Natural killer cell (primary cell): ENCODE measurements around the gene COQ8B. TPM values are rescaled to one million over a fixed set of nuclear protein-coding genes. Genes with fewer than 3 reads are reported as not detected.
"Not testable (repeated sequence)": the region's sequence is repeated elsewhere in the genome, so short reads cannot be mapped to it uniquely, and the experiment has no call there.

Experiments used
- ATAC-seq, 3 donors: fragments of 150-1000 bp in 2 of 3; fragments of 200-7000 bp in 1 of 3; cut with Tn5 transposase; 1 replicate in 1 of 3; 2 replicates in 2 of 3; pipeline ENCODE4 v1.10.0; 2021; ENCODE audit warnings: mild to moderate bottlenecking in 2 of 3, moderate library complexity in 2 of 3
- DNase-seq, 2 donors: peaks; one replicate each; pipeline versions ENCODE4 v3.0.0 to v3.0.0-alpha.2; 2013 to 2021; ENCODE audit warnings: mixed read lengths in 1 of 2
- H3K27ac ChIP-seq: one replicate; pipeline ENCODE4 v1.5.1; 2013; ENCODE audit warnings: mild to moderate bottlenecking, low read length
- H3K27me3 ChIP-seq: one replicate; pipeline ENCODE4 v1.6.1; 2013; ENCODE audit warnings: low read length; ENCODE audit not compliant: control insufficient read depth, insufficient read depth
- H3K36me3 ChIP-seq: one replicate; pipeline ENCODE4 v1.6.1; 2013; ENCODE audit warnings: low read length; ENCODE audit not compliant: control insufficient read depth, insufficient read depth
- H3K4me1 ChIP-seq: one replicate; pipeline ENCODE4 v1.6.1; 2013; ENCODE audit warnings: low read length; ENCODE audit not compliant: control insufficient read depth, insufficient read depth
- H3K4me3 ChIP-seq: one replicate; pipeline ENCODE4 v1.5.1; 2013; ENCODE audit warnings: low read length
- H3K9me3 ChIP-seq: one replicate; pipeline ENCODE4 v1.6.1; 2013; ENCODE audit warnings: low read length; ENCODE audit not compliant: control insufficient read depth, insufficient read depth
- H3K27ac Mint-ChIP-seq, 2 donors: one replicate each; pipeline ENCODE4 v1.8.0; 2022; ENCODE audit warnings: mild to moderate bottlenecking in 2 of 2, mixed read lengths in 2 of 2, moderate library complexity in 1 of 2
- H3K27me3 Mint-ChIP-seq, 2 donors: one replicate each; pipeline ENCODE4 v1.8.0; 2022; ENCODE audit warnings: low read depth in 2 of 2, mixed read lengths in 2 of 2
- H3K36me3 Mint-ChIP-seq: one replicate; pipeline ENCODE4 v1.8.0; 2022; ENCODE audit warnings: mixed read lengths
- H3K4me1 Mint-ChIP-seq, 2 donors: one replicate each; pipeline ENCODE4 v1.8.0; 2022; ENCODE audit warnings: mixed read lengths in 2 of 2
- H3K4me3 Mint-ChIP-seq: one replicate; pipeline ENCODE4 v1.8.0; 2022; ENCODE audit warnings: mild to moderate bottlenecking, moderate library complexity, mixed read lengths
- H3K9me3 Mint-ChIP-seq, 2 donors: one replicate each; pipeline ENCODE4 v1.8.0; 2022; ENCODE audit warnings: mixed read lengths in 2 of 2
- WGBS: methylation state at CpG from one replicate; pipeline ENCODE4 v1.1.7; 2013; ENCODE audit warnings: missing lambda C conversion rate; ENCODE audit not compliant: insufficient coverage; 5-methylcytosine and 5-hydroxymethylcytosine counted together
- intact Hi-C: fragments of 100-400 bp; cut with micrococcal nuclease; formaldehyde crosslinking; loops from one replicate; pipeline ENCODE4 v1.14.2; 2022
- total RNA-seq, 4 donors: library from RNA; stranded (reverse); fragments of 120-200 nt in 1 of 4; gene quantifications; one replicate each; pipeline versions ENCODE4 v1.2.3 to v1.2.4, GENCODE V29; 2013 to 2022
- TF ChIP-seq, protein P1 (sequence below): fragments of 200-600 bp; IDR thresholded peaks from one replicate; pipeline ENCODE4 v1.8.0; 2022; ENCODE audit warnings: antibody characterized with exemption

COQ8B gene
- total RNA-seq, 3 donors from 2014 or later (not counting 1 experiment from before 2014, with no cell fraction given), result 31.8 to 46.7 (median 39.6) TPM

DNA sequence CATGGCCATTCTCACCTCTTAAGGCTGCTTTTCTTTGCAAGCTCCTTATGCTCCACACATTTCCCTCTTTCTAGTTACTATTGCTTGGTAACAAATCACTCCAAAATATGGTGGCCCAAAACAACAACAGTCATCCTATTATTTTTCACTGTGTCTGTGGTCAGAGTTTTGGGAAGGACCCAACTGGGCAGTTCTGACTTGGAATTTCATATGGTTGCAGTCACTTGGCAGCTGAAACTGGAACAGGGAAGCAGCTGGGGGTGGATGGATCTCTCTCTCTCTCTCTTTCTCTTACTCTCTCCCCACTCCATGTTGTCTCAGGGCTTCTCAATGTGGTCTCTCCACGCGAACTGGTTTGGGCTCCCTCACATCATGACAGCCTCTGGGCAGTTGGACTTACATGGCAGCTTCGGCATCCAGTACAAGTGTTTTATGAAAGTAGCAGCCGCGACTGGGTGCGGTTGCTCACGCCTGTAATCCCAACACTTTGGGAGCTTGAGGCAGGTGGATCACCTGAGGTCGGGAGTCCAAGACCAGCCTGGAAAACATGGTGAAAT is 65.9 kb downstream of the COQ8B start:
- Mint-ChIP-seq H3K4me1 (no peaks in the 10 kb centered on the region), H3K9me3 (no peaks in the 10 kb centered on the region), H3K27me3 (no peaks in the 10 kb centered on the region), H3K4me3 (no peak overlapping the region), H3K36me3 (no peaks in the 10 kb centered on the region), H3K27ac (no peak overlapping the region)
- TF ChIP-seq, protein P1, sequence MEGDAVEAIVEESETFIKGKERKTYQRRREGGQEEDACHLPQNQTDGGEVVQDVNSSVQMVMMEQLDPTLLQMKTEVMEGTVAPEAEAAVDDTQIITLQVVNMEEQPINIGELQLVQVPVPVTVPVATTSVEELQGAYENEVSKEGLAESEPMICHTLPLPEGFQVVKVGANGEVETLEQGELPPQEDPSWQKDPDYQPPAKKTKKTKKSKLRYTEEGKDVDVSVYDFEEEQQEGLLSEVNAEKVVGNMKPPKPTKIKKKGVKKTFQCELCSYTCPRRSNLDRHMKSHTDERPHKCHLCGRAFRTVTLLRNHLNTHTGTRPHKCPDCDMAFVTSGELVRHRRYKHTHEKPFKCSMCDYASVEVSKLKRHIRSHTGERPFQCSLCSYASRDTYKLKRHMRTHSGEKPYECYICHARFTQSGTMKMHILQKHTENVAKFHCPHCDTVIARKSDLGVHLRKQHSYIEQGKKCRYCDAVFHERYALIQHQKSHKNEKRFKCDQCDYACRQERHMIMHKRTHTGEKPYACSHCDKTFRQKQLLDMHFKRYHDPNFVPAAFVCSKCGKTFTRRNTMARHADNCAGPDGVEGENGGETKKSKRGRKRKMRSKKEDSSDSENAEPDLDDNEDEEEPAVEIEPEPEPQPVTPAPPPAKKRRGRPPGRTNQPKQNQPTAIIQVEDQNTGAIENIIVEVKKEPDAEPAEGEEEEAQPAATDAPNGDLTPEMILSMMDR, result no peak
- Histone ChIP-seq H3K36me3 (no peaks in the 10 kb centered on the region), H3K9me3 (no peaks in the 10 kb centered on the region), H3K4me1 (no peaks in the 10 kb centered on the region), H3K27ac (no peak overlapping the region), H3K27me3 (no peaks in the 10 kb centered on the region), H3K4me3 (no peak overlapping the region)
- ATAC-seq (no peak), DNase-seq (no peak)
- WGBS, result 95% methylated on average over 8 of the region's 8 CpGs
- intact Hi-C loops, result no loop called here

DNA sequence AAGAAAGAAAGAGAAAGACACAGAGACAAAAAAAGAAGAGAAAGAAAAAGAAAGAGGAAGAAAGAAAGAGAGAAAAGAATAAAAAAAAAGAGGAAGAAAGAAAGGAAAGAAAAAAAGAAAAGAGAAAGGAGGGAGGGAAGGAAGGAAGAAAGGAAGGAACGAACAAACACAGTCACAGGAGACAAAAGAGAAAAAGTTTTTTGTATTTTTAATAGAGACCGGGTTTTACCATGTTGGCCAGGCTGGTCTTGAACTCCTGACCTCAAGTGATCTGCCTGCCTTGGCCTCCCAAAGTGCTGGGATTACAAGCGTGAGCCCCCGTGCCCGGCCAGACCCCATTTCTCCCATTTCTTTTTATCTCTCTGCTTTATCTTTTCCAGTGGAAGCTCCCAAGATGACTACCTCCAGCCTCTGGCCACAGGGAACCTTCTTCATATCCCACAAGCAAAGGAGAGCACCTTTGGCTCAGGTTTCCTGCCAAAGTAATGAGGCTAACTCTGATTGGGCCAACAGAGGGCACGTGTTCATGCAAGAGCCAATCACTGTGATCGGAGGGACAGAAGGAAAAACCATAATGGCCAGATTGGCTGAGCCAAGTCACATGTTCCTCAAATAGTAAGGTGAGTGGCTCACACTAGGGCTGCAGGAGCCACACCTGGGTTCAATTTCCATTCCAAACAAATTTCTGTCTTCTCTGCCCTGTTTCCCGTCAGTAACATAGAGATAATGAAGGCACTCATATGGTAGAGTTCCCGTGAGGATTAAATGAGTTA is 66.6 kb downstream of the COQ8B start:
- 90% methylated on average over 8 of the region's 9 CpGs for WGBS
- H3K4me3 ChIP-seq, H3K36me3 ChIP-seq, H3K27me3 Mint-ChIP-seq, intact Hi-C loops, H3K27me3 ChIP-seq, H3K27ac ChIP-seq, H3K4me1 ChIP-seq, DNase-seq, H3K36me3 Mint-ChIP-seq, H3K4me1 Mint-ChIP-seq, H3K9me3 Mint-ChIP-seq, ATAC-seq, H3K4me3 Mint-ChIP-seq, H3K27ac Mint-ChIP-seq, H3K9me3 ChIP-seq: not testable (repeated sequence)

DNA sequence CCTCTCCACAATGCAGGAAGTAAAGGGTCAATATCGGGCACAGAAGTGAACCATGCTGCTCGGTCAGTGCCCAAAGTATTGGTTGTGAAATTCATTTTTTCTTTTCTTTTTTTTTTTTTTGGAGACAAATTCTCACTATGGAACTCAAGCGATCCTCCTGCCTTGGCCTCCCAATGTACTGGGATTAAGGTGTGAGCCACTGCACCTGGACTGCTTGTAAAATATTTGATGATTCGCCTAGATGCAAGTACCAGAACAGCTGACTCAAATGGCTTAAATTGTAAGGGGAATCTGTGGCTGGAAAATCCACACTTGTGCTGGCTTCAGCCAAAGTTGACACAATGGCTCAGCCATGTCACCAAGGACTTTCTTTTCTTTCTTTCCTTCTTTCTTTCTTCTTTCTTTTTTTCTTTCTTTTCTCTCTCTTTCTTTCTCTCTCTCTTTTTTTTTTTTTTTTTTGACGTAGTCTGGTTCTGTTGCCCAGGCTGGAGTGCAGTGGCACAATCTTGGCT is 69.9 kb downstream of the COQ8B start:
- H3K4me3 ChIP-seq, result no peak overlapping the region
- DNase-seq, result no peak
- H3K27ac ChIP-seq, result no peak overlapping the region
- Mint-ChIP-seq H3K27ac (no peak overlapping the region), H3K4me1 (no peaks in the 10 kb centered on the region), H3K27me3 (no peaks in the 10 kb centered on the region), H3K9me3 (no peaks in the 10 kb centered on the region), H3K36me3 (no peaks in the 10 kb centered on the region), H3K4me3 (no peak overlapping the region)
- 88% methylated on average over 4 of the region's 5 CpGs for WGBS
- no peaks in the 10 kb centered on the region for H3K9me3 ChIP-seq
- H3K36me3 ChIP-seq, result no peaks in the 10 kb centered on the region
- intact Hi-C loops, result no loop called here
- H3K27me3 ChIP-seq, result no peaks in the 10 kb centered on the region
- TF ChIP-seq, protein P1, result no peak
- ATAC-seq, result no peak
- H3K4me1 ChIP-seq, result no peaks in the 10 kb centered on the region

DNA sequence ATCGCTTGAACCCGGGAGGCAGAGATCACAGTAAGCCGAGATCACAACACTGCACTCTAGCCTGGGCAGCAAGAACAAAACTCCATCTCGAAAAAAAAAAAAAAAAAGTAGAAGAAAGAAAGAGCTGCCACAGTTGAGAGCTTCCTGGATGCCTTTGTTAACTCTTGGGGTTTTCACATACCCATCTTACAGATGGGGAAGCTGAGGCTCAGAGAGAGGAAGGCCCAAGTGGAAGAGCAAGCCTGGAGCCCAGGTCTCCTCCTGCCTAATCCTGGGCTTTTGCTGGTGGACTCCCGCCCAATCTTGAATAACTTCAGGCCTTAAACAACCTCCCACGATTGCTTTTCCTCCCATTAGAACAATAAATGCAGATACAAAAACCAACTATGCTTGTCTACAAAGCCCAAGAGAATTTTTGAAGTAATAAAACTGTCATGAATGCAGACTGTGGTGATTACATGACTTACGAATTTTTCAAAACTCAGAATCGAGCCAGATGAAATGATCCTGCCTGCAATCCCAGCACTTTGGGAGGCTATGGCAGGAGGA is 73.9 kb downstream of the COQ8B start:
- 91% methylated on average over 5 of the region's 8 CpGs for WGBS
- no peak overlapping the region for H3K4me3 ChIP-seq
- H3K4me1 Mint-ChIP-seq, result no peaks in the 10 kb centered on the region
- no peak overlapping the region for H3K4me3 Mint-ChIP-seq
- H3K27ac ChIP-seq, result no peak overlapping the region
- H3K36me3 ChIP-seq, result no peaks in the 10 kb centered on the region
- H3K27me3 ChIP-seq, result no peaks in the 10 kb centered on the region
- H3K9me3 ChIP-seq, result no peaks in the 10 kb centered on the region
- H3K4me1 ChIP-seq, result no peaks in the 10 kb centered on the region
- no peak overlapping the region for H3K27ac Mint-ChIP-seq
- H3K9me3 Mint-ChIP-seq, result no peaks in the 10 kb centered on the region
- intact Hi-C loops, result no loop called here
- DNase-seq, result no peak
- H3K27me3 Mint-ChIP-seq, result no peaks in the 10 kb centered on the region
- TF ChIP-seq, protein P1, result no peak
- no peak for ATAC-seq
- H3K36me3 Mint-ChIP-seq, result no peaks in the 10 kb centered on the region
